Measurements from ENCODE around the gene IRF3.

GRCh38 chr19:49626226-49626625 is 39.4 kb downstream of the IRF3 start:
- TF ChIP-seq POLR2AphosphoS5 (IDR thresholded peaks at IDR 0.05; ENCODE audit: low read depth, low read length) (no peak), TAF1 (IDR thresholded peaks at IDR 0.05; ENCODE audit: borderline replicate concordance, insufficient read depth, low read length) (no peak)
